Thoracic aorta (tissue), 2 donors: ENCODE measurements around the gene STARD9. TPM values are rescaled to one million over a fixed set of nuclear protein-coding genes. Genes with fewer than 3 reads are reported as not detected.

Source experiments
- ATAC-seq: fragments of 150-250 bp; one replicate; pipeline ENCODE4 v1.8.0; 2017; ENCODE audit warnings: low read depth; ENCODE audit not compliant: insufficient number of reproducible peaks, low FRiP score
- DNase-seq: peaks from one replicate; pipeline ENCODE4 v3.0.0-alpha.2; 2020; ENCODE audit warnings: low spot score
- H3K27ac ChIP-seq, 2 donors: fragments of 200-600 bp; sonication (generic); 1 replicate in 1 of 2; 2 replicates in 1 of 2; pipeline ENCODE4 v1.5.1; 2016; ENCODE audit warnings: mild to moderate bottlenecking in 2 of 2, moderate library complexity in 2 of 2
- H3K27me3 ChIP-seq: fragments of 200-600 bp; sonication (generic); replicated peaks from 2 replicates; pipeline ENCODE4 v1.6.0; 2016; ENCODE audit warnings: mild to moderate bottlenecking; ENCODE audit not compliant: insufficient read depth
- H3K36me3 ChIP-seq: fragments of 200-600 bp; sonication (generic); one replicate; pipeline ENCODE4 v1.5.1; 2016
- H3K4me1 ChIP-seq, 2 donors: fragments of 200-600 bp; sonication (generic); 1 replicate in 1 of 2; 2 replicates in 1 of 2; pipeline versions ENCODE4 v1.5.1 to v1.6.0; 2016; ENCODE audit warnings: low read depth in 2 of 2, mild to moderate bottlenecking in 1 of 2; ENCODE audit not compliant: control insufficient read depth in 1 of 2
- H3K4me3 ChIP-seq: fragments of 200-600 bp; sonication (generic); 2 replicates; pipeline ENCODE4 v1.5.1; 2016; ENCODE audit warnings: mild to moderate bottlenecking
- H3K9me3 ChIP-seq: fragments of 200-600 bp; sonication (generic); 2 replicates; pipeline ENCODE4 v1.5.1; 2016
- total RNA-seq, 2 donors: library from RNA; depleted of rRNA; stranded (reverse); fragments of >200 nt; gene quantifications; one replicate each; pipeline versions ENCODE4 v1.1.0 to v1.2.3, GENCODE V29; 2016
- TF ChIP-seq, protein P1 (sequence below): fragments of 200-600 bp; sonication (generic); IDR thresholded peaks from one replicate; pipeline ENCODE4 v1.5.1; 2019; ENCODE audit warnings: antibody characterized with exemption

The STARD9 gene
- total RNA-seq, 2 donors from 2014 or later = 59.8 to 67.8 TPM

DNA sequence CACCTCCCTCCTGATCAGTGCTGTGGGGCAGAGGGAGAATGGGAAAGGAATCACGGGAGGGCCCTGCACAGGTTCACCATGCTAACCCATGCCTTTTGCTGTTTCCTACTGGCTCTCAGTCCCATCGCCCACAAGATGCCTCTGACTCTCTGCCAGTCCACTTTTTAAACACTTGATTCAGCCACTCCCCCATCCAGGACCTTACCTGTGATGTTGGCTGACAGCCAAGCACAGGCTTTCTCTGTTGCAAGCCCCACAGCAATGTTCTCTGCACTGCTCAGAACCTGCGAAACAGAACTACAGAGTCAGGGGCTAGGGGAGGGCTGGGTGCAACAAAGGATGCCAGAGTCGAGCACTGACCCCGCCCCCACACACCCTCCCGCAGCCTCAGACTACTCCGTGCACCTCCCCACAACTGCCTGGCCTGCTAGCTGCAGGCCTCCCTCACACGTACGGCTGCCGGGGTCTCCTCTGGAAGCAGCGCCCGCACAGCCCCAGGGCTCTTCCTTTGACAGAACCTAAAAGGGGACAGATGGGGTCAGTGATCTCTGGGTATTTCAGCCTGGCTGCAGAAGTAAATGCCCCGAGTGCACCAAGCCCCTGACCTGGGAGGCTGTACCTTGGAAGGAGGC is 152.5 kb downstream of the STARD9 start:
- TF ChIP-seq, protein P1, sequence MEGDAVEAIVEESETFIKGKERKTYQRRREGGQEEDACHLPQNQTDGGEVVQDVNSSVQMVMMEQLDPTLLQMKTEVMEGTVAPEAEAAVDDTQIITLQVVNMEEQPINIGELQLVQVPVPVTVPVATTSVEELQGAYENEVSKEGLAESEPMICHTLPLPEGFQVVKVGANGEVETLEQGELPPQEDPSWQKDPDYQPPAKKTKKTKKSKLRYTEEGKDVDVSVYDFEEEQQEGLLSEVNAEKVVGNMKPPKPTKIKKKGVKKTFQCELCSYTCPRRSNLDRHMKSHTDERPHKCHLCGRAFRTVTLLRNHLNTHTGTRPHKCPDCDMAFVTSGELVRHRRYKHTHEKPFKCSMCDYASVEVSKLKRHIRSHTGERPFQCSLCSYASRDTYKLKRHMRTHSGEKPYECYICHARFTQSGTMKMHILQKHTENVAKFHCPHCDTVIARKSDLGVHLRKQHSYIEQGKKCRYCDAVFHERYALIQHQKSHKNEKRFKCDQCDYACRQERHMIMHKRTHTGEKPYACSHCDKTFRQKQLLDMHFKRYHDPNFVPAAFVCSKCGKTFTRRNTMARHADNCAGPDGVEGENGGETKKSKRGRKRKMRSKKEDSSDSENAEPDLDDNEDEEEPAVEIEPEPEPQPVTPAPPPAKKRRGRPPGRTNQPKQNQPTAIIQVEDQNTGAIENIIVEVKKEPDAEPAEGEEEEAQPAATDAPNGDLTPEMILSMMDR = no peak
- Histone ChIP-seq H3K4me1 (no peaks in the 10 kb centered on the region), H3K27ac (no peak overlapping the region), H3K27me3 (no peaks in the 10 kb centered on the region), H3K9me3 (no peaks in the 10 kb centered on the region), H3K4me3 (no peak overlapping the region), H3K36me3 (peaks cover 75% of the 10 kb centered on the region)
- DNase-seq (no peak), ATAC-seq (no peak)

DNA sequence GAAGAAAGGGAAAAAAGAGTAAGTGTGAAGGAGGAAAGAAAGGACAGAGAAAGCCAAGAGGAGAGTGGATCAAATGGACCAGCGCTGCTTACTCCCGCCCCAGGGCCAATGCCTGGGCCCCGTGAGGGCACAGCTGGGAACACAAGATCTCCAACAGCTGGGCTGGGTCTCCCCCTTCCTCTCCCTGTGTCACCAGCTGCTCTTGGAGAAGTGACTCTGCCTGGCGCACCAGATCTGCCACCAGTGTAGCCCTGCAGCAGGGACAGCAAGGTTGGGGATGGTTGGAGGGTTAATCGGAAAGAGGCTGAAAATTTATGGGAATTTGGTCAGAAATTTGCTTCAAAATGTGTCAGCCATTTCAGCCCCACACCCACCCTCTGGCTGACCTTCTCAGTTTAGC is 153.2 kb downstream of the STARD9 start:
- ATAC-seq (no peak), DNase-seq (no peak)
- H3K9me3 ChIP-seq = no peaks in the 10 kb centered on the region
- H3K27me3 ChIP-seq = no peaks in the 10 kb centered on the region
- H3K4me3 ChIP-seq = no peak overlapping the region
- TF ChIP-seq, protein P1 = no peak
- peaks cover 77% of the 10 kb centered on the region for H3K36me3 ChIP-seq
- H3K4me1 ChIP-seq = no peaks in the 10 kb centered on the region
- H3K27ac ChIP-seq = peak overlapping the region in 1 of 2 donors; percentile 12

DNA sequence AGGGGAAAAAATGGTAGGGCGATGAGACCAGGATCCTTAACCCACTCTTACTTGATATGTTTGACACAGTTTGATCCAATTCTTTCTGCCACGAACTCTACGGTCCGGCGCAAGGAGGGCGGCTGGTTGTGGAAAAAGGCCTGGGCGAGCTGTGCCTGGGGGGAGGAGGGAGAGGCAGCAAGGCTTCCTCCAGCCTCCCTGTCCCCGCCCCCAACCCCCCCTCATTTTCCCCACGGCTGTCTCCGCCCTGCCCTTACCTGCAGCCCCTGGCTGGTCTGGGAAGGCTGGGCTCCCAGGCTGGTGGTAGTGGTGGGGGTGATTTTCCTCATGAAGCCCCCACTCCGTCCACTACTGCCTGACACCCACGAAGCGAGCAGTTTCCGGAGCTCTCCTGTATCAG is 153.6 kb downstream of the STARD9 start:
- TF ChIP-seq, protein P1 = no peak
- Histone ChIP-seq H3K4me1 (no peaks in the 10 kb centered on the region), H3K9me3 (no peaks in the 10 kb centered on the region), H3K27ac (peak overlapping the region in 1 of 2 donors; percentile 12), H3K27me3 (no peaks in the 10 kb centered on the region), H3K4me3 (no peak overlapping the region), H3K36me3 (peaks cover 81% of the 10 kb centered on the region)
- ATAC-seq (no peak), DNase-seq (no peak)

DNA sequence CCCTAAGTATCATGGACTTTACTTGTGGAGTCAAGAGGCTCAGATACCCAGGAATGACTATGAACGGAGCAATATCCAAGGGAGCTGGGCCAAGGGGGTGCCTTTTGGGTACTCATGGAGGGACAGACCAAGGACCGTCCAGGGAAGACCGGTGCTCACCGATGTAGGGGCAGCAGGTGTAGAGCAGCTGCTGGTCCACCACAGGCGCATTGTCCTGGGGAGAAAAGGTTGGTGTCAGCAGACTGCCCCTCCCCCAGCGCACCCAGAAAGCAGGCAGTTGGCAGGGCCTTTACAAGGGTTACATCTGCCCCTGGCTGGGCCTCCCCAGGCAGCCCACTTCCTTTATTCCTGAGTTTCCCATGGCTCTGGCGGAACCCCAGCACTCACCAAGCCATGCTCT is 154.0 kb downstream of the STARD9 start:
- peaks cover 81% of the 10 kb centered on the region for H3K36me3 ChIP-seq
- ATAC-seq = no peak
- peaks cover 0 to 4% of the 10 kb centered on the region in 2 donors for H3K4me1 ChIP-seq
- no peak overlapping the region for H3K4me3 ChIP-seq
- TF ChIP-seq, protein P1 = no peak
- no peak overlapping the region for H3K27ac ChIP-seq
- no peak for DNase-seq
- H3K27me3 ChIP-seq = no peaks in the 10 kb centered on the region
- no peaks in the 10 kb centered on the region for H3K9me3 ChIP-seq

DNA sequence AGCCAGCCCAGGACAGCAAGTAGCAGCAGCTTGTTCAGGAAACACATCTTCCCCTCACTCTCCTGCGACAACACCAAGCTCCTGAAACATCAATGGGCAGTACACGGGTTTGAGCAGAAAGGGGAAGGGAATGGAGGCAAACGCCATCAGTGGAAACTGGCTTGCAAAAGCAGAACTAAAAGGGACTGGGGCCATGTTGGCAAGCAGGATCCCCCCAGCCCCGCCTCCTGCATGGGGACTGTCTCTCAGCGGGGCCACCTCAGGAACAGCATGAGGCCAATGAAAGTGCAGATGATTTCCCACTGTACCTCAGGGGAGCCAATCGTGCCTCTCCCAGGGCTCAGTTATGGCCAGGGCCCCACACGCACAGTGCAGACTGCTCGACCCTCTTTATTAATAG is 154.7 kb downstream of the STARD9 start:
- Histone ChIP-seq H3K4me3 (no peak overlapping the region), H3K4me1 (peaks cover 0 to 11% of the 10 kb centered on the region in 2 donors), H3K27me3 (no peaks in the 10 kb centered on the region), H3K36me3 (peaks cover 75% of the 10 kb centered on the region), H3K27ac (no peak overlapping the region), H3K9me3 (no peaks in the 10 kb centered on the region)
- no peak for ATAC-seq
- TF ChIP-seq, protein P1 = no peak
- no peak for DNase-seq
